ENCODE measurements around the gene DGAT2. TPM values are rescaled to one million over a fixed set of nuclear protein-coding genes. Genes with fewer than 3 reads are reported as not detected.

The DGAT2 gene
- total RNA-seq, 6 experiments from 2014 or later: 33.1 to 166 (median 124) TPM

DNA sequence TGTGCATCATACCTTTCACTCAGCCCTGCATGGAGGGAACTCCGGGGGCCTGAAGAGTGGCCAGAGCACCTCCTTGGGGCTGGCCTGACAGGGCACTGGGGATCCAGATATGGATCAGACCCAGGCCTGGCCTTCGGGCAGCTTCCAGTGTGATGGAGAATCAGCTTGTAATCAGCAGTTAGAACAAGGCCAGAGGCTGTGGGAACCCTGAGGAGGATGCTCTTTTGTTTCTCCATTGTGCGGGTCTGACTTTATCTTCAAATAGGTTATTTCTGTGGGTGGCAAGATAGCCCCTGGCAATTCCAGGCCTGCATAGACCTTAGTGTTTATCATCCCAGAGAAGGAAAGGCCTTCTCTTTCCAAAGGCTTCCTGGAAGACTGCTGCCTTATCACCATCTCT lies 12.3 kb downstream of the DGAT2 start:
- Histone ChIP-seq H3K9me3 (no peaks in the 10 kb centered on the region), H3K27me3 (no peaks in the 10 kb centered on the region), H3K4me3 (no peak overlapping the region), H3K4me1 (peaks cover 0 to 74% (median 36%) of the 10 kb centered on the region in 4 donors), H3K36me3 (peaks cover 0 to 11% (median 0%) of the 10 kb centered on the region in 4 donors), H3K27ac (peak overlapping the region in 1 of 3 donors; percentile 24)
- no peak for TF ChIP-seq POLR2A (IDR thresholded peaks at IDR 0.05)
- intact Hi-C loops (cut with DNase I): no loop called here
- DNase-seq: peak in 1 of 3 donors; percentile 43
- ATAC-seq: no peak
- no CpG with 5 or more reads among the region's 3 CpGs for WGBS (ENCODE audit: insufficient coverage, low coverage, low lambda C conversion rate, missing lambda C conversion rate)

- DNase-seq: peak in 1 of 3 donors; percentile 35
- no peaks in the 10 kb centered on the region for H3K9me3 ChIP-seq
- no peak for TF ChIP-seq POLR2A (IDR thresholded peaks at IDR 0.05)
- TF ChIP-seq, protein P1, sequence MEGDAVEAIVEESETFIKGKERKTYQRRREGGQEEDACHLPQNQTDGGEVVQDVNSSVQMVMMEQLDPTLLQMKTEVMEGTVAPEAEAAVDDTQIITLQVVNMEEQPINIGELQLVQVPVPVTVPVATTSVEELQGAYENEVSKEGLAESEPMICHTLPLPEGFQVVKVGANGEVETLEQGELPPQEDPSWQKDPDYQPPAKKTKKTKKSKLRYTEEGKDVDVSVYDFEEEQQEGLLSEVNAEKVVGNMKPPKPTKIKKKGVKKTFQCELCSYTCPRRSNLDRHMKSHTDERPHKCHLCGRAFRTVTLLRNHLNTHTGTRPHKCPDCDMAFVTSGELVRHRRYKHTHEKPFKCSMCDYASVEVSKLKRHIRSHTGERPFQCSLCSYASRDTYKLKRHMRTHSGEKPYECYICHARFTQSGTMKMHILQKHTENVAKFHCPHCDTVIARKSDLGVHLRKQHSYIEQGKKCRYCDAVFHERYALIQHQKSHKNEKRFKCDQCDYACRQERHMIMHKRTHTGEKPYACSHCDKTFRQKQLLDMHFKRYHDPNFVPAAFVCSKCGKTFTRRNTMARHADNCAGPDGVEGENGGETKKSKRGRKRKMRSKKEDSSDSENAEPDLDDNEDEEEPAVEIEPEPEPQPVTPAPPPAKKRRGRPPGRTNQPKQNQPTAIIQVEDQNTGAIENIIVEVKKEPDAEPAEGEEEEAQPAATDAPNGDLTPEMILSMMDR (IDR thresholded peaks at IDR 0.05): no peak
- no peak overlapping the region for H3K4me3 ChIP-seq
- H3K4me1 ChIP-seq: peaks cover 0 to 78% (median 38%) of the 10 kb centered on the region in 4 donors
- ATAC-seq: no peak
- H3K27me3 ChIP-seq: no peaks in the 10 kb centered on the region
- H3K27ac ChIP-seq: no peak overlapping the region
- WGBS (ENCODE audit: insufficient coverage, low coverage, low lambda C conversion rate, missing lambda C conversion rate): 60% methylated on average over 1 of the region's 7 CpGs
- H3K36me3 ChIP-seq: peaks cover 0 to 9% (median 0%) of the 10 kb centered on the region in 4 donors
- intact Hi-C loops (cut with DNase I): no loop called here
These were observed 12.7 kb downstream of the DGAT2 start for GRCh38 chr11:75781296-75781695.

- Histone ChIP-seq H3K9me3 (no peaks in the 10 kb centered on the region), H3K27ac (no peak overlapping the region), H3K36me3 (peaks cover 0 to 4% (median 2%) of the 10 kb centered on the region in 4 donors), H3K4me1 (peaks cover 0 to 82% (median 40%) of the 10 kb centered on the region in 4 donors), H3K4me3 (no peak overlapping the region), H3K27me3 (no peaks in the 10 kb centered on the region)
- ATAC-seq: no peak
- intact Hi-C loops (cut with DNase I): no loop called here
- 97% methylated on average over 4 of the region's 9 CpGs for WGBS (ENCODE audit: insufficient coverage, low coverage, low lambda C conversion rate, missing lambda C conversion rate)
- DNase-seq: peak in 1 of 3 donors; percentile 30
- TF ChIP-seq, protein P1 (IDR thresholded peaks at IDR 0.05): no peak
- TF ChIP-seq POLR2A (IDR thresholded peaks at IDR 0.05): no peak
These were observed 13.3 kb downstream of the DGAT2 start for GRCh38 chr11:75781831-75782230.

GRCh38 chr11:75782540-75783263 lies 14.1 kb downstream of the DGAT2 start:
- Histone ChIP-seq H3K9me3 (no peaks in the 10 kb centered on the region), H3K4me1 (peaks cover 0 to 87% (median 40%) of the 10 kb centered on the region in 4 donors), H3K36me3 (peaks cover 0 to 9% (median 2%) of the 10 kb centered on the region in 4 donors), H3K27ac (peak overlapping the region in 2 of 3 donors; percentile 25 to 70), H3K4me3 (no peak overlapping the region), H3K27me3 (no peaks in the 10 kb centered on the region)
- WGBS (ENCODE audit: insufficient coverage, low coverage, low lambda C conversion rate, missing lambda C conversion rate): 35% methylated on average over 2 of the region's 4 CpGs
- ATAC-seq (peak; percentile 60 to 69 (median 68)), DNase-seq (peak; percentile 45 to 76 (median 74))
- TF ChIP-seq POLR2A (IDR thresholded peaks at IDR 0.05): no peak
- TF ChIP-seq, protein P1 (IDR thresholded peaks at IDR 0.05): no peak
- intact Hi-C loops (cut with DNase I): no loop called here

DNA sequence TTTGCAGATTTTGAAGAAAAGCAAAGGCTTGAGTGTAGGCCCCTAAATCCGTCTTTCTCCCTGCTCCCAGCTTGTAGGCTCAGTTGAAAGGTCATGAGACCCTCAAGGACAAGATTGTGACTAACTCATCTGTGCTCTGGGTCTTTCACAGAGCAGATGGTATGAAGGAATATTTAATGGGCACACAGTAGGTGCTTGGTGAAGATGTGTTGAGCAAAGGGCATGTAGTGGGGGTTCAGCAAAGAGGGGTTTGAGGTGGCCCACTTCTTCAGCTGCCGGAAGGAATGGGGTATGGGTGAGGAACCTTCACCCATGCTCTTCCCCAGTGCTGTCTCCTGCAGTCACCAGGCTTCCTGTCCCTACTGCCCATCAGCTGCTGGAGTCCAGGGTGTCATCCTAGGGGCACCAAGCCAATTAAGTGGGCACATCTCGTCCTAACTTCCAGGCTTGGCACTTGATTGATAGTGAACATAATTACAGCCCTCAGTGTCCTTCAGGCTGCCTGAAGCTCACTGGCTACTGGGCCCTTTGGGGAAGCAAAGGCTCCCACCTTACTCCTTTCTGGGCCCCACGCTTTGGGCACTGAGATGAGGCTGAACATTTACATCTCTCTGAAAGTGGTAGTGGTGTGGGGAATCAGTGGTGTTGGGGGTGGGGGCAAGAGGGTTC lies 15.0 kb downstream of the DGAT2 start:
- intact Hi-C loops (cut with DNase I): no loop called here
- Histone ChIP-seq H3K4me1 (peaks cover 0 to 88% (median 38%) of the 10 kb centered on the region in 4 donors), H3K36me3 (peaks cover 0 to 13% (median 4%) of the 10 kb centered on the region in 4 donors), H3K9me3 (no peaks in the 10 kb centered on the region), H3K4me3 (no peak overlapping the region), H3K27me3 (no peaks in the 10 kb centered on the region), H3K27ac (peak overlapping the region in 2 of 3 donors; percentile 24 to 70)
- DNase-seq (peak in 2 of 3 donors; percentile 62 to 78), ATAC-seq (peak; percentile 18 to 59 (median 40))
- TF ChIP-seq, protein P1 (IDR thresholded peaks at IDR 0.05): no peak
- TF ChIP-seq POLR2A (IDR thresholded peaks at IDR 0.05): no peak
- WGBS (ENCODE audit: insufficient coverage, low coverage, low lambda C conversion rate, missing lambda C conversion rate): 54% methylated on average over 4 of the region's 4 CpGs

Measured in right lobe of liver (tissue), 6 donors.